Activated T-helper 2 cell treated with anti-CD3 and anti-CD28 coated beads, Interferon-gamma antibody, Interleukin-2, Interleukin-4, amounts not matched to agents 10 μg/mL and 5 μg/mL and 100 μg/mL, durations not matched to agents 14 hours and 24 hours and 36 hours (primary cell): ENCODE results near the gene SLC26A11. TPM values are rescaled to one million over a fixed set of nuclear protein-coding genes. Genes with fewer than 3 reads are reported as not detected.
"Not testable (repeated sequence)": the region's sequence is repeated elsewhere in the genome, so short reads cannot be mapped to it uniquely, and the experiment has no call there.

Experiments
- DNase-seq: peaks from one replicate; pipeline ENCODE4 v3.0.0; 2021; ENCODE audit warnings: low spot score
- H3K27ac Mint-ChIP-seq: one replicate; pipeline ENCODE4 v1.8.0; 2021; ENCODE audit warnings: mixed read lengths
- H3K27me3 Mint-ChIP-seq: one replicate; pipeline ENCODE4 v1.8.0; 2021; ENCODE audit warnings: low read depth, mixed read lengths
- H3K36me3 Mint-ChIP-seq: one replicate; pipeline ENCODE4 v1.8.0; 2021; ENCODE audit warnings: low read depth, mixed read lengths
- H3K4me1 Mint-ChIP-seq: one replicate; pipeline ENCODE4 v1.8.0; 2021; ENCODE audit warnings: low read depth, mixed read lengths
- H3K4me3 Mint-ChIP-seq: one replicate; pipeline ENCODE4 v1.8.0; 2021; ENCODE audit warnings: low read depth, mild to moderate bottlenecking, moderate library complexity, mixed read lengths
- H3K9me3 Mint-ChIP-seq: one replicate; pipeline ENCODE4 v1.8.0; 2021; ENCODE audit warnings: mixed read lengths
- intact Hi-C: fragments of 100-400 bp; cut with micrococcal nuclease; formaldehyde crosslinking; loops from one replicate; pipeline ENCODE4 v1.15.1; 2023
- total RNA-seq: library from RNA; stranded (reverse); gene quantifications from 2 replicates; pipeline ENCODE4 v1.2.3, GENCODE V29; 2022

Gene SLC26A11
- total RNA-seq, 1 donor from 2014 or later, result 9.7 TPM

GRCh38 chr17:80224683-80225082 is 4.5 kb downstream of the SLC26A11 start:
- peaks cover 12% of the 10 kb centered on the region for H3K4me1 Mint-ChIP-seq
- no peaks in the 10 kb centered on the region for H3K27me3 Mint-ChIP-seq
- no peak overlapping the region for H3K4me3 Mint-ChIP-seq
- no peaks in the 10 kb centered on the region for H3K36me3 Mint-ChIP-seq
- H3K9me3 Mint-ChIP-seq, result no peaks in the 10 kb centered on the region
- DNase-seq, result no peak
- intact Hi-C loops, result no loop called here
- H3K27ac Mint-ChIP-seq, result no peak overlapping the region

GRCh38 chr17:80225230-80225629 is 5.0 kb downstream of the SLC26A11 start:
- Mint-ChIP-seq H3K36me3 (no peaks in the 10 kb centered on the region), H3K9me3 (no peaks in the 10 kb centered on the region), H3K27ac (no peak overlapping the region), H3K27me3 (no peaks in the 10 kb centered on the region), H3K4me3 (no peak overlapping the region), H3K4me1 (peaks cover 12% of the 10 kb centered on the region)
- intact Hi-C loops, result no loop called here
- no peak for DNase-seq

DNA sequence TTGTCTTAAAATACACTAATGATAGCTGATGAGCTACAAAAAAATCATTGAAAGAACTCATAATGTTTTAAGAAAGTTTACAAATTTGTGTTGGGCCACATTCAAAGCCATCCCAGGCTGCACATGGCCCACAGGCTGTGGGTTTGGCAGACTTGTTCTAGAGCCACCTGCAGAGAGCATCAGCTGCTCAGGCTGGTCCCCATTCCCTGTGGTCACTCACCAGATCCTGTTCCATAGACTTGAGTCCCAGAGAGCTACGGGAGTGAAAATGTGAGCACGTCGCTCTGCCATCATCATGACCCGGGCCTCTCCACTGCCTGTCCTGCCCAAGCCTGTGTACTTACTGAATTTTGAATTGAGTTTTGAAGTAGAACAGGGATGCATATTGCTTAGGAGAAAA is 6.9 kb downstream of the SLC26A11 start:
- Mint-ChIP-seq H3K4me3 (no peak overlapping the region), H3K9me3 (peaks cover 9% of the 10 kb centered on the region), H3K27ac (no peak overlapping the region), H3K27me3 (no peaks in the 10 kb centered on the region), H3K36me3 (peaks cover 7% of the 10 kb centered on the region), H3K4me1 (peaks cover 10% of the 10 kb centered on the region)
- DNase-seq, result no peak
- intact Hi-C loops, result no loop called here

- no peaks in the 10 kb centered on the region for H3K27me3 Mint-ChIP-seq
- peaks cover 14% of the 10 kb centered on the region for H3K9me3 Mint-ChIP-seq
- intact Hi-C loops, result no loop called here
- DNase-seq, result no peak
- H3K36me3 Mint-ChIP-seq, result peaks cover 12% of the 10 kb centered on the region
- peaks cover 10% of the 10 kb centered on the region for H3K4me1 Mint-ChIP-seq
- H3K27ac Mint-ChIP-seq, result no peak overlapping the region
- H3K4me3 Mint-ChIP-seq, result no peak overlapping the region
Observed at GRCh38 chr17:80227666-80228065, 7.4 kb downstream of the SLC26A11 start.

GRCh38 chr17:80228477-80228876 is 8.2 kb downstream of the SLC26A11 start:
- DNase-seq, result no peak
- Mint-ChIP-seq H3K4me3 (no peak overlapping the region), H3K27me3 (no peaks in the 10 kb centered on the region), H3K9me3 (peaks cover 18% of the 10 kb centered on the region), H3K27ac (no peak overlapping the region), H3K36me3 (peaks cover 17% of the 10 kb centered on the region), H3K4me1 (peaks cover 7% of the 10 kb centered on the region)
- intact Hi-C loops, result no loop called here

GRCh38 chr17:80229011-80229410 is 8.8 kb downstream of the SLC26A11 start:
- peaks cover 6% of the 10 kb centered on the region for H3K4me1 Mint-ChIP-seq
- H3K9me3 Mint-ChIP-seq, result peaks cover 21% of the 10 kb centered on the region
- DNase-seq, result no peak
- H3K27me3 Mint-ChIP-seq, result no peaks in the 10 kb centered on the region
- peaks cover 18% of the 10 kb centered on the region for H3K36me3 Mint-ChIP-seq
- no peak overlapping the region for H3K4me3 Mint-ChIP-seq
- no peak overlapping the region for H3K27ac Mint-ChIP-seq
- intact Hi-C loops, result no loop called here

DNA sequence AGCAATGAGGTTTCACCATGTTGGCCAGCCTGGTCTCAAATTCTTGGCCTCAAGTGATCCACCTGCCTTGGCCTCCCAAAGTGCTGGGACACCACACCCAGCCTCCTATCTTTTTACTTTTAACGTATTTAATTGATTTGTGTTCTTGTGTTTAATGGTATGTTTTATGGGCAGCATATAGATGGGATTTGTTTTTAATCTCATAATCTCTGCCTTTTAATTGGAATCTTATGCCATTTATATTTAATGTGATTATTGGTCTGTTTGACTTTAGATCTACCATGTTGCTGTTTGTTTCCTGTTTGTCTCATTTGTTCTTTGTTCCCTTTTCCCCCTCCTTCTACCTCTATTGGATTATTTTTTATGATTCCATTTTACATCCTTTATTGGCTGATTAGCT is 12.2 kb downstream of the SLC26A11 start:
- intact Hi-C loops, result no loop called here
- peaks cover 27% of the 10 kb centered on the region for H3K9me3 Mint-ChIP-seq
- H3K27me3 Mint-ChIP-seq, result no peaks in the 10 kb centered on the region
- no peak overlapping the region for H3K4me3 Mint-ChIP-seq
- no peak for DNase-seq
- H3K36me3 Mint-ChIP-seq, result peaks cover 24% of the 10 kb centered on the region
- no peaks in the 10 kb centered on the region for H3K4me1 Mint-ChIP-seq
- H3K27ac Mint-ChIP-seq, result no peak overlapping the region

DNA sequence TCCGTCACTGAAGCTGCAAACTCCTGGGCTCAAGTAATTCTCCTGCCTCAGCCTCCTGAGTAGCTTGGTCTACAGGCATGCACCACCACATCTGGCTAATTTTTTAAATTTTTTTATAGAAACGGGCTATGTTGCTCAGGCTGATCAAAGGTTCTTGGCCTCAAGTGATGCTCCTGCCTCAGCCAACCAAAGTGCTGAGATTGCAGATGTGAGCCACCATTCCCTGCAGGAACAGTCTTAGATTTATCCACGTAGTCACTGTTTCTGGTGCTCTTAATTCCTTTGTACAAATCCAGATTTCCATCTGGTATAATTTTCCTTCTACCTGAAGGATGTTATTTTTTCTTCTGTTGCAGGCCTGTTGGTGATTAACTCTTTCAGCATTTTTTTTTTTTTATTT is 13.0 kb downstream of the SLC26A11 start:
- Mint-ChIP-seq H3K27ac (no peak overlapping the region), H3K4me3 (no peak overlapping the region), H3K36me3 (peaks cover 24% of the 10 kb centered on the region), H3K9me3 (peaks cover 27% of the 10 kb centered on the region), H3K4me1 (no peaks in the 10 kb centered on the region), H3K27me3 (no peaks in the 10 kb centered on the region)
- intact Hi-C loops, result no loop called here
- no peak for DNase-seq

- intact Hi-C loops, result no loop called here
- Mint-ChIP-seq H3K4me1 (no peaks in the 10 kb centered on the region), H3K27ac (no peak overlapping the region), H3K9me3 (peaks cover 20% of the 10 kb centered on the region), H3K27me3 (no peaks in the 10 kb centered on the region), H3K4me3 (no peak overlapping the region), H3K36me3 (peaks cover 19% of the 10 kb centered on the region)
- no peak for DNase-seq
Observed at GRCh38 chr17:80236911-80237310, 16.7 kb downstream of the SLC26A11 start.

DNA sequence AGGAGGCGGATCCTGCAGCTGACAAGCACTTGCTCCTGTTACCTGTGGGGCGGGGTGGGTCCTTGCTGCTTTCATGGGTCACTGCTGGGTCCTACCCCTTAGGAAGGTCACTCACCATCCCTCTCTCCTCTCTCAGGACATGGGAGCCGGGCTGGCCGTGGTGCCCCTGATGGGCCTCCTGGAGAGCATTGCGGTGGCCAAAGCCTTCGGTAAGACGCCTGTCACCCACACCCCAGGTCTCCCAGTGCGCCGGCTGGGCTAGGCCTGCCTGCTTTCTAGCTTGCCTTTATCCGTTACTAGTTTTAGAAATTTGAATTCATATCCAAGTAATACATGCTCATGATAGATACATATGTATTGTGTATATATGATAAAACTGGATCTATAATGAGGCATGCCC is 17.2 kb downstream of the SLC26A11 start:
- Mint-ChIP-seq H3K36me3 (peaks cover 15% of the 10 kb centered on the region), H3K27me3 (no peaks in the 10 kb centered on the region), H3K27ac (no peak overlapping the region), H3K4me3 (no peak overlapping the region), H3K9me3 (peaks cover 16% of the 10 kb centered on the region), H3K4me1 (no peaks in the 10 kb centered on the region)
- intact Hi-C loops, result no loop called here
- no peak for DNase-seq

DNA sequence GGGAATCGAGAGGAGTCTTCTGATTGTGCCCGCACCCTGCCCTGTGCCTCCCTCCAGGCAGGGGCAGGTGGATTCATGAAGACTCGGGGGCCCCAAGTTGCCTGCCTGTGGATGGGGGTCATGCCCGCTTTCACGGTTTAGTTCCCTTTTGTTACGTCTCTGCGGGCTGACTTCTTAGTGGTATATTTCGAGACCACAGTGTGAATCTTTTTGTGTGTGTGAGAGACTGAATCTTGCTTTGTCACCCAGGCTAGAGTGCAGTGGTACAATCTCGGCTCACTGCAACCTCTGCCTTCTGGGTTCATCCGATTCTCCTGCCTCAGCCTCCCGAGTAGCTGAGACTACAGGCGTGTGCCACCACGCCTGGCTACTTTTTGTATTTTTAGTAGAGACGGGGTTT is 22.3 kb downstream of the SLC26A11 start:
- no peaks in the 10 kb centered on the region for H3K27me3 Mint-ChIP-seq
- no peak overlapping the region for H3K27ac Mint-ChIP-seq
- H3K4me1 Mint-ChIP-seq, result no peaks in the 10 kb centered on the region
- intact Hi-C loops, result no loop called here
- H3K9me3 Mint-ChIP-seq, result no peaks in the 10 kb centered on the region
- DNase-seq, result no peak
- H3K4me3 Mint-ChIP-seq, result no peak overlapping the region
- no peaks in the 10 kb centered on the region for H3K36me3 Mint-ChIP-seq

DNA sequence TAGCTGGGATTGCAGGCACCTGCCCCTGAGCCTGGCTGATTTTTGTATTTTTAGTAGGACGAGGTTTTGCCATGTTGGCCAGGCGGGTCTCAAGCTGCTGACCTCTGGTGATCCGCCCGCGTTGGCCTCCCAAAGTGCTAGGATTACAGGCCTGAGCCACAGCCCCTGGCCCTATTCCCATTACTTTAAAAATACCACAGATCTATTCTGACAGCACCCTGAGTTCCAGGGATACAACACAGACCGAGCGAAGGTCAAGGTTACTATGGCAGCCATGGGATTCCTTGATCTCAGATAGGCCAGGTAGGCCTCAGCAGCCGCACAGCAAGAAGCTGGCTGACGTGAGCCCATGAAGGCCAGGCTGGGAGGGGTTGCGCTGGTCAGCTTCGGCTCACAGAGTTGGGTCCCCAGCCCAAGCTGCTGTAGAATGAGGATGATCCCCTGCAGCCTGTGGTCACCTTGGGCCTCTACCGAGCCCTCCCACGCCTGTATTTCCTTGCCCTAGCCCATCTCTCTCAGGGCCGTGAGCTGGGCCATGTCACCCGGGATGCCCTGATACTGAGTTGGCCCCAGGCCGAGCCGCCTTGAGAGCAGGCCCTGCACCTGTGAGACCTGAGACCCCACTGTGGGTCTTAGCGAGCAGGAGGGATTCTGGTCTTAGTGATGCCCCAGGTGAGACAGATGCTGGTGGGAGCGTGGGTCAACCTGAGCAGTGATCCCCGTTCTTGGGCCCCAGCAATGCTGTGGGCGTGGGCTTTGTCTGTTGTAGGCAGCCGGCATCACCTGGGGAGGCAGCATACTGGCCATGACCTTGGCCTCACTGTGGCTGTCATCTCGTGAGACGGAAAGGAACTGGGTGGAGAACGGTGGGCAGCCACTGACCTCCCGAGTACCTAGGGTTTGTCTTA is 23.6 kb downstream of the SLC26A11 start:
- Mint-ChIP-seq H3K4me1 (no peaks in the 10 kb centered on the region), H3K4me3 (no peak overlapping the region), H3K36me3 (no peaks in the 10 kb centered on the region), H3K27me3 (no peaks in the 10 kb centered on the region), H3K9me3 (no peaks in the 10 kb centered on the region), H3K27ac (no peak overlapping the region)
- no peak for DNase-seq
- intact Hi-C loops, result no loop called here

DNA sequence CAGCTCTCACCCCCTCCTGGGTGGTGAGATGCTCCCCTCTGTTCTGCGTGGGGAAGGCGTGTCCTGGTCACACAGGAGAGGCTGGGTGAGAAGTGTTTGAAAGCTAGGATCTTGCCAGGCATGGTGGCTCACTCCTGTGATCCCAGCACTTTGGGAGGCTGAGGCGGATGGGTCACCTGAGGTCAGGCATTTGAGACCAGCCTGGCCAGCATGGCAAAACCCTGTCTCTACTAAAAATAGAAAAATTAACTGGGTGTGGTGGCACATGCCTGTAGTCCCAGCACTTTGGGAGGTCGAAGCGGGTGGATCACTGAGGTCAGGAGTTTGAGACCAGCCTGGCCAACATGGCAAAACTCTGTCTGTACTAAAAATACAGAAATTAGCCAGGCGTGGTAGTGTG is 24.2 kb downstream of the SLC26A11 start:
- intact Hi-C loops, H3K36me3 Mint-ChIP-seq, H3K27me3 Mint-ChIP-seq, H3K4me3 Mint-ChIP-seq, H3K9me3 Mint-ChIP-seq, H3K27ac Mint-ChIP-seq, H3K4me1 Mint-ChIP-seq, DNase-seq: not testable (repeated sequence)
